ENCODE results near the gene COL18A1. TPM values are rescaled to one million over a fixed set of nuclear protein-coding genes. Genes with fewer than 3 reads are reported as not detected.

COL18A1 gene
- total RNA-seq, 1 donor from 2014 or later = 1,391 TPM

Other genes starting within 250 kb of the COL18A1 start
- 36.3 and 52.7 TPM in 2 replicates for gene POFUT2, start 117.3 kb upstream of the COL18A1 start, total RNA-seq
- 9.9 and 16.9 TPM in 2 replicates for gene SLC19A1, start 137.3 kb downstream of the COL18A1 start, total RNA-seq
- gene PCBP3, start 238.6 kb downstream of the COL18A1 start, total RNA-seq = 1.5 and 1.6 TPM in 2 replicates

Data from glomerular endothelial cell (primary cell).